HG02642 (cell line): ENCODE measurements around the gene KIF27.
"Not testable (repeated sequence)": the region's sequence is repeated elsewhere in the genome, so short reads cannot be mapped to it uniquely, and the experiment has no call there.

Source experiments
- ATAC-seq: cut with Tn5 transposase; IDR thresholded peaks from one replicate; pipeline ENCODE4 v1.9.1; 2021; ENCODE audit warnings: mild to moderate bottlenecking; ENCODE audit not compliant: unreplicated experiment, poor library complexity

Gene KIF27

DNA sequence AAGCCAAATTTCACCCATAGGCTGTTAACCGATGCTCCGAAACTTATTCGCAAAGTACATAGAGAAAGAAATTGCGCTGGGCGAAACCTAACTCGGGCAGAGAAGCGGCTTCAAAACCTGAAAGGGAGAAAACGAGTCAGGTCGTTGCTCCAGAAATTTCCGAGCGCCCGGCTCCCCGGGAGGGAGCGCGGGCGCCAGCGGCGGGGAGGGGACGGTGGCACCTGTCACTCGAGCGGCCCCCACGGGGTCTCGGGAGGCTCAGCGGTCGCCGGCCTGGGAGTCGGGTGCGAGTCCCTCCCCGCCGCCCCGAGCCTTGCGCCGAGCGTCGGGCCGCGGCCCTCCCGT lies 104.2 kb downstream of the KIF27 start:
- ATAC-seq = not testable (repeated sequence)

DNA sequence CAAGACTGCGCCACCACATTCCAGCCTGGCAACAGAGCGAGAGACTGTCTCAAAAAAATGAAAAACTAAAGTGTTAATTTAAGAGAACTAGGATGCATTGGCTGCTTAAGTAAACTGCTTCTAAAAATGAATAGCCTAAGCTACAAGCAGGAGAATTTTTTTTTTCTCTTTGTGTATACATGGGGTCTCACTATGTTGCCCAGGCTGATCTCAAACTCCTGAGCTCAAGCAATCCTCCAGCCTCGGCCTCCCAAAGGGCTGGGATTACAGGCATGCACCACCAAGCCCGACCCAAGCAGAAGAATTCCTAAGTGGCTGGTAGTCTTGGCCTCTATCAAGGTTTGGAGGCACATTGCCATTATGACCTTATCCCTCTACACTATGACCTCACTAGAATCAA lies 106.1 kb downstream of the KIF27 start:
- ATAC-seq = not testable (repeated sequence)

DNA sequence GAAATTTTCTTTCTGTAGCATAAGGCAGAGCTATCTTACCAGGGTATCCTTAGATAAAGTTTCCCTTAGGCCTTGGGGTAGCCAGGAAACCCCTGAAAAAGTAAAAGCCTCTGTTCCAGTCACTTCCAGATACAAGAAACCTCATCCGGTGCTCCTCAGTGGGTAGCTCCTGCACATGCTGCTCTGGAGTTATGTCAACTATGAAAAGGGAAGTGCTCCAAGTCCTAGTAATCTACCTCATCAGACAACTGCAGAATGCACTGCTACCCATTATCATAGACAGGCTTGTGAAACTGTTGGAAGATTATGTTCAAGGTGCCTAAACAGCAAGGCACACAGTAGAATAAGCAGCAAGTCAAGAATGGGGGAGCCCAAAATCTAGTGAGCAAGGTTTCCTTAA lies 112.0 kb downstream of the KIF27 start:
- ATAC-seq = not testable (repeated sequence)

DNA sequence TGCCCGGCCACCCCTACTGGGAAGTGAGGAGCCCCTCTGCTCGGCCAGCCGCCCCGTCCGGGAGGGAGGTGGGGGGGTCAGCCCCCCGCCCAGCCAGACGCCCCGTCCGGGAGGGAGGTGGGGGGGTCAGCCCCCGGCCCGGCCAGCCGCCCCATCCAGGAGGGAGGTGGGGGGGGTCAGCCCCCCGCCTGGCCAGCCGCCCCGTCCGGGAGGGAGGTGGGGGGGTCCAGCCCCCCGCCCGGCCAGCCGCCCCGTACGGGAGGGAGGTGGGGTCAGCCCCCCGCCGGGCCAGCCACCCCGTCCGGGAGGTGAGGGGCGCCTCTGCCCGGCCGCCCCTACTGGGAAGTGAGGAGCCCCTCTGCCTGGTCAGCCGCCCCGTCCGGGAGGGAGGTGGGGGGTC lies 116.8 kb downstream of the KIF27 start:
- not testable (repeated sequence) for ATAC-seq

DNA sequence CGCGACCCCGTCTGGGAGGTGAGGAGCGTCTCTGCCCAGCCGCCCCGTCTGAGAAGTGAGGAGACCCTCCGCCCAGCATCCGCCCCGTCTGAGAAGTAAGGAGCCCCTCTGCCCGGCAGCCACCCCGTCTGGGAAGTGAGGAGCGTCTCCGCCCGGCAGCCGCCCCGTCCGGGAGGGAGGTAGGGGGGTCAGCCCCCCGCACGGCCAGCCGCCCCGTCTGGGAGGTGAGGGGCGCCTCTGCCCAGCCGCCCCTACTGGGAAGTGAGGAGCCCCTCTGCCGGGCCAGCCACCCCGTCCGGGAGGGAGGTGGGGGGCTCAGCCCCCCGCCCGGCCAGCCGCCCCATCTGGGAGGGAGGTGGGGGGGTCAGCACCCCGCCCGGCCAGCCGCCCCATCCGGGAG lies 117.3 kb downstream of the KIF27 start:
- not testable (repeated sequence) for ATAC-seq

DNA sequence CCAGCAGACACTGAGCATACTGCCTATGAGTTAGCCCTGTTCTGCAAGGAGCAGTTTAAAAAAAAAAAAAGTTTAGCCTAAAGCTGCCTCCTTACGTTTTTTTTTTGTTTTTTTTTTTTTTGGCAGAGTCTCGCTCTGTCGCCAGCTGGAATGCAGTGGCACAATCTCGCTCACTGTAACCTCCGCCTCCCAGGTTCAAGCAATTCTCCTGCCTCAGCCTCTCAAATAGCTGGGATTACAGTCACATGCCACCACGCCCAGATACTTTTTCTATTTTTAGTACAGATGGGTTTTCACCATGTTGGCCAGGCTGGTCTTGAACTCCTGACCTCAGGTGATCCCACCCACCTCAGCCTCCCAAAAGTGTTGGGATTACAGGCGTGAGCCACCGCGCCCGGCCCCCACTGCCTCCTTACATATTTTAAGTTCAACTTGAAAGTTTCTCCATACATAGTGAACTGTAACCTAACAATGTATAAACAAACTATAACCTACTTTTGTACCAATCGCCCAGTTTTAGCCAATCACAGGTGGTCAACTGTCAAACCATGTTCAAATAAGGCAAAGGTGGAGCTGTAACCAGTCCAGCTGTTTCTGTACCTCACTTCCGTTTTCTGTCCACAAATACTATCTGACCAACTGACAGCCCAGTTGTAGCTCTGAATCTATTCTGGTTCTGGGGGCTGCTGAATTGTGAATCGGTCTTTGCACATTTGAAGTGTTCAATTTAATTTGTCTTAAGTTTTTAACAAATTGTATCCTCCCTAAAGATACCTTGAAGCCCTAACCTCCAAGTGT lies 120.8 kb downstream of the KIF27 start:
- ATAC-seq = no peak

DNA sequence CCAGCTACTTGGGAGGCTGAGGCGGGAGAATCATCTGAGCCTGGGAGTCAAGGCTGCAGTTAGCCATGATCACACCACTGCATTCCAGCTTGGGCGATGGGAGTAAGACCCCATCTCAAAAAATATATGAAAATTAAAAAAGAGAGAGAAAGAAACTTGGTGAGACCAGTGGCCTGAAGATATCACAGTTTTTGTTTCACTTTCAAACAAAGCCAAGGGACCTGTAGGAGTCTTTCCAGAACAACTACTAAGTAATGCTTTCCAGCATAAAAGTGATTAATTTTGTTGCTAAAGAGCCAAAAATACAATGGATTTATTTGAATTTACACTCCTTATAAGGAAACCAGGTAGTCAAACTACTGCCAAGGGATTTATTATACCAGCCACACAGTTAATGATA lies 127.2 kb downstream of the KIF27 start:
- no peak for ATAC-seq

DNA sequence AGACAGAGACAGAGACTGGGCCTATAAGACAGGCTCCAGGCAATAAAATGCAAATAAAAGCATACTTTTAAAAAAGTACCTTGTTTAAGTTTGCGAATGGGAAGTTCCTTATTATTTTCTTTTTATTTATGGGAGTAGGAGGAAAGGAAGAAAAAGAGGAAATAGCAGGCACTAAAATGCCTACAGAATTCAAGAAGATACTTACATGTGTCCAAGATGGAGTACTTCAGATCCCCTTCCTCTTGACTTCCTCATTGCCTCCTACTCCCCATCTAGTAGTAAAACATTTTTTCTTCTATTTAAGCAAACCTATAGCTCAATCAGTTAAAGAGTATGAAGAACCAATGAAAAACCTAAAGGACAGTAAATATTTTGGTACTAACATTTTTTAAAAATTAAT lies 128.5 kb downstream of the KIF27 start:
- no peak for ATAC-seq
